Ovary (tissue), 9 donors: ENCODE measurements around the gene KCNAB2. TPM values are rescaled to one million over a fixed set of nuclear protein-coding genes. Genes with fewer than 3 reads are reported as not detected.

Experiments used
- DNase-seq, 5 donors: peaks; one replicate each; pipeline ENCODE4 v3.0.0-alpha.2; 2019 to 2020
- H3K27ac ChIP-seq, 2 donors: fragments of 200-600 bp; one replicate each; pipeline versions ENCODE4 v1.5.1 to v1.8.0; 2019 to 2022
- H3K27me3 ChIP-seq: fragments of 200-600 bp; one replicate; pipeline ENCODE4 v1.8.0; 2022
- H3K36me3 ChIP-seq: fragments of 200-600 bp; sonication (generic); one replicate; pipeline ENCODE4 v1.5.1; 2019
- H3K4me1 ChIP-seq: one replicate; pipeline ENCODE4 v1.8.1; 2013; ENCODE audit warnings: mild to moderate bottlenecking, moderate library complexity; ENCODE audit not compliant: insufficient read depth
- H3K4me3 ChIP-seq: fragments of 200-600 bp; sonication (generic); one replicate; pipeline ENCODE4 v1.5.1; 2017
- H3K9me3 ChIP-seq, 2 donors: fragments of 200-600 bp in 1 of 2; sonication (generic) in 1 of 2; one replicate each; pipeline versions ENCODE4 v1.5.1 to v1.8.1; 2013 to 2019; ENCODE audit warnings: mild to moderate bottlenecking in 1 of 2, moderate library complexity in 1 of 2
- EP300 ChIP-seq: sonication (generic); formaldehyde crosslinking; IDR thresholded peaks from one replicate; pipeline ENCODE4 v1.6.1; 2017; ENCODE audit warnings: antibody characterized with exemption
- POLR2A ChIP-seq: fragments of 450-650 bp; IDR thresholded peaks from one replicate; pipeline ENCODE4 v1.6.1; 2017; ENCODE audit warnings: antibody characterized with exemption, mild to moderate bottlenecking, moderate library complexity
- WGBS, 3 donors: extraction: QIAGEN DNeasy Blood & Tissue Kit in 1 of 3; methylation state at CpG; one replicate each; pipeline versions ENCODE4 v1.1.5 to v1.1.7; 2013 to 2017; 5-methylcytosine and 5-hydroxymethylcytosine counted together
- intact Hi-C, 4 donors: fragments of 100-400 bp; cut with DNase I; formaldehyde crosslinking; loops; one replicate each; pipeline versions ENCODE4 v1.11.0 to v1.15.1; 2022 to 2023
- polyA plus RNA-seq, 2 donors: library from polyadenylated mRNA; stranded (reverse); fragments of 200-250 nt in 1 of 2; fragments of 350-450 nt in 1 of 2; fragmentation: Illumina TruSeq in 1 of 2; extraction: RNeasy Lipid Tissue Mini Kit (QIAGEN cat#74804) in 1 of 2; gene quantifications; one replicate each; pipeline ENCODE4 v1.2.3, GENCODE V29; 2013 to 2014
- total RNA-seq, 7 donors: library from RNA; depleted of rRNA in 2 of 7; stranded (reverse); fragments of >200 nt in 2 of 7; fragmentation: NEBNext Ultra II Directional in 3 of 7; extraction: Animal tissue kit (Norgen Biotek cat#: 25700) in 3 of 7; gene quantifications; one replicate each; pipeline versions ENCODE4 v1.1.0 to v1.2.4, GENCODE V29; 2016 to 2023
- TF ChIP-seq, protein P1 (sequence below), 3 donors: fragments of 450-650 bp in 2 of 3; fragments of 200-600 bp in 1 of 3; IDR thresholded peaks; one replicate each; pipeline versions ENCODE4 v1.5.1 to v1.8.0; 2016 to 2022; ENCODE audit warnings: antibody characterized with exemption in 3 of 3, mild to moderate bottlenecking in 1 of 3
- donor health status: DM: no; HTN: no; CAD: no; lungs with moderate emphysema.
- donor health status: DM: no; HTN: no; CAD: no.
- donor health status: Bipolar disorder and iron deficiency.
- donor health status: DM: yes; HTN: yes; CAD: no.
- donor health status: DM: no; HTN: no; CAD: no.
- donor health status: DM: yes; HTN: yes; CAD: no.

The KCNAB2 gene
- total and polyA plus RNA-seq, 9 donors = 2.9 to 18.3 (median 7.1) TPM

DNA sequence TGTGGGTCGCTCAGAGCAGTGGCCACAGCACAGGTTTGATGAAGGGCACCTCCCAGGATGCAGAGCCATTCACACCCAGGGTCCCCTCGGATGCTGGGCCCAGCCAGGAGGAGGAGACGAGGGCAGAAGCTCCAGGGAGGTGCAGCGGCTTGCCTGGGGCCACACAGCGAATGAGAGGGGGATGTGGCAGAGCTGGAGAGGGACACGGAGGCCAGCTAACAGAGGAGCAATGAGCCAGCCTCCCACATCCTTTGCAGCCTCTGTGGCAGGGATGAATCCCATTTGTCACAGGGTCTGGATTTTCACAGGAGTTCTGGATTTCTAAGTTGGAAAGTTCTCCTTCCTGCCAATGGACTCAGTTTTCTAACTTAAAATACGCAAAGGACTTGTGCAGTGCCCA lies 98.5 kb downstream of the KCNAB2 start:
- DNase-seq = no peak
- Histone ChIP-seq H3K27me3 (no peaks in the 10 kb centered on the region), H3K4me1 (no peaks in the 10 kb centered on the region), H3K27ac (no peak overlapping the region), H3K36me3 (no peaks in the 10 kb centered on the region), H3K4me3 (no peak overlapping the region), H3K9me3 (no peaks in the 10 kb centered on the region)
- 79 to 84% (median 83%) methylated on average over 7 of the region's 7 CpGs for WGBS, 3 donors
- intact Hi-C loops = no loop called here
- TF ChIP-seq, protein P1, sequence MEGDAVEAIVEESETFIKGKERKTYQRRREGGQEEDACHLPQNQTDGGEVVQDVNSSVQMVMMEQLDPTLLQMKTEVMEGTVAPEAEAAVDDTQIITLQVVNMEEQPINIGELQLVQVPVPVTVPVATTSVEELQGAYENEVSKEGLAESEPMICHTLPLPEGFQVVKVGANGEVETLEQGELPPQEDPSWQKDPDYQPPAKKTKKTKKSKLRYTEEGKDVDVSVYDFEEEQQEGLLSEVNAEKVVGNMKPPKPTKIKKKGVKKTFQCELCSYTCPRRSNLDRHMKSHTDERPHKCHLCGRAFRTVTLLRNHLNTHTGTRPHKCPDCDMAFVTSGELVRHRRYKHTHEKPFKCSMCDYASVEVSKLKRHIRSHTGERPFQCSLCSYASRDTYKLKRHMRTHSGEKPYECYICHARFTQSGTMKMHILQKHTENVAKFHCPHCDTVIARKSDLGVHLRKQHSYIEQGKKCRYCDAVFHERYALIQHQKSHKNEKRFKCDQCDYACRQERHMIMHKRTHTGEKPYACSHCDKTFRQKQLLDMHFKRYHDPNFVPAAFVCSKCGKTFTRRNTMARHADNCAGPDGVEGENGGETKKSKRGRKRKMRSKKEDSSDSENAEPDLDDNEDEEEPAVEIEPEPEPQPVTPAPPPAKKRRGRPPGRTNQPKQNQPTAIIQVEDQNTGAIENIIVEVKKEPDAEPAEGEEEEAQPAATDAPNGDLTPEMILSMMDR (IDR thresholded peaks at IDR 0.05) = no peak
- TF ChIP-seq EP300 = no peak
- TF ChIP-seq POLR2A = no peak

DNA sequence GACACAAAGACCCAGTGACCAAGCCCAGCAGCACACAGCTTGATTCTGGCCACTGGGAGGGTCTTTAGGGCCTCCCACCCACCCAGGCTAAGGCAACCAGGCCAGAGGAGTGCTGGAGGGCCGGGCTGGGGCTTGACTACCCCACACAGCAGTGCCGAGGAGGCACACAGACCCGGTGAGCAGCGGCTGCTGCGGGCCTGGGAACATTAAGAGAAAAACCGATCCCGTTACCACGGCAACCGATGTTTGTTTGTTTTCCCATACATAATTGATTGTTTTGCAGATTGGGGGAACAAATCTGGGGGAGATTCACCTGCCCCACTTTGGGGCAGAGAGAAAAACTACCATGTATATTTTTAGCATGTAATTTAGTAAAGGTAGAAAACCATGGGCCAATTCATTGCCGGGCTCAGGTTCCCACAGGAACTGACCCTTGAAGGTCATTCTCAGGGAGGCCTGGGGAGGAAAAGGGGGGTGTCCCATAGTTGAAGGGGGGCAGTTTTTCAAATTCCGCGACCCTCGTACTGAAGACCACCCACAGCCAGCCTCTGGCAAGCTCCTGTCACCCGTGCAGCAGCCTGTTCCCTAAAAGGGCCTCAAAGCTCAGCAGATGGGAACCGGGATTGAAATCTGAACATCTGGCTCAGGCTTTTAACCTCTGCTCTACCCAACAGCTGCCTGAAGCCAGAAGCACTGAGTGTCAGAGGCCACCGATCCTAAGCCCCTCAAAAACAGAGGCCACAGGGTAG lies 99.1 kb downstream of the KCNAB2 start:
- TF ChIP-seq, protein P1 (IDR thresholded peaks at IDR 0.05) = no peak
- TF ChIP-seq EP300 (no peak), POLR2A (no peak)
- intact Hi-C loops = no loop called here
- 42 to 50% (median 45%) methylated on average over 16 of the region's 16 CpGs for WGBS, 3 donors

DNA sequence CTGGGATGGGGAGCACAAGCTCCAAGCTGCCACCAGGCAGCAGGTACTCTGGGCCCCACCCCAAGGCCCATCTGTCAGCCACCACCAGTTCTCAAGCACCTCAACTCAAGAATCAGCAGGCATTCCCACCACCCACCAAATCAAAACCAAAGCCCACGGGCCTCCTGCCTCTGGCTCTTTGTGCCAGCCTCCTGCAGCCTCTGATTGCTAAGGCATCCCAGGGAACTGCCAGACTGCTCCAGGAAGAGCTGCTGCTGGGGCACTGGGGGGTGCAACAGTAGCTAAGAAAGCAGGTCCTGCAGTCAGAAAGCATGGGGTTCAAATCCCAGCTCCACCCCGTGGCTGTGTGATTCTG lies 99.7 kb downstream of the KCNAB2 start:
- Histone ChIP-seq H3K4me1 (no peaks in the 10 kb centered on the region), H3K27ac (no peak overlapping the region), H3K36me3 (no peaks in the 10 kb centered on the region), H3K9me3 (no peaks in the 10 kb centered on the region), H3K27me3 (no peaks in the 10 kb centered on the region), H3K4me3 (no peak overlapping the region)
- TF ChIP-seq EP300 = no peak
- no peak for TF ChIP-seq POLR2A
- TF ChIP-seq, protein P1 (IDR thresholded peaks at IDR 0.05) = no peak
- DNase-seq = no peak
- intact Hi-C loops = no loop called here
- WGBS, 3 donors = 62 to 80% (median 74%) methylated on average over 2 of the region's 2 CpGs

More for the DNA sequence above, 99.1 kb downstream of the KCNAB2 start:
- H3K4me3 ChIP-seq = no peak overlapping the region
- DNase-seq = no peak
- H3K4me1 ChIP-seq = no peaks in the 10 kb centered on the region
- H3K36me3 ChIP-seq = no peaks in the 10 kb centered on the region
- no peaks in the 10 kb centered on the region for H3K27me3 ChIP-seq
- H3K9me3 ChIP-seq = no peaks in the 10 kb centered on the region
- no peak overlapping the region for H3K27ac ChIP-seq

DNA sequence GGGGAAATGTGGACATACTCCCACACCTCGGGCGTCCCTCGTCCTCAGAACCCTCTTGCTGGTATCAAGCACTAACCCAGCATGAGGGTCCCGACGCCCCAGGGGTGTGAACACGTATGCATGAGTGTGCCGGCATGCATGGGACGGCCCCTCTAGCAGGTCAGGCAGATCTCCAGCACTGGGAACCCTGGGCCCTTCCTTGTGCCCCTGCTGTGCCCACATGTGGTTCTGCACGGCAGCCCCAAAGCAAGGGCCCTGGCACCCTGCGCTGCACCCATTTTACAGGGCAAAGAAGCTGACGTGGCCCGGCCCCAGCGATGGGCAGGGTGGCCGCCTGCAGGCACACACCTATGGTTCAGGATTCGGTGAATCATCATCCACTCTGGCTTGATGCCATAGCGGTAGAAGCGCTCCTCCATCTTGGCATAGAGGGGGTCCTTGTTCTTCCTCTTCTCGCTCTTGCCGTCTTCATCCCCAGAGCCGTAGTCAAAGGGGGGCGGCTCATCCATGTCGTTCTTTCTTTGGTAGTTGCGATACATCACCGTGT lies 100.2 kb downstream of the KCNAB2 start:
- Histone ChIP-seq H3K9me3 (no peaks in the 10 kb centered on the region), H3K27ac (no peak overlapping the region), H3K4me3 (no peak overlapping the region), H3K27me3 (no peaks in the 10 kb centered on the region), H3K4me1 (no peaks in the 10 kb centered on the region), H3K36me3 (no peaks in the 10 kb centered on the region)
- intact Hi-C loops = no loop called here
- WGBS, 3 donors = 83 to 84% (median 83%) methylated on average over 24 of the region's 24 CpGs
- no peak for DNase-seq
- TF ChIP-seq, protein P1 (IDR thresholded peaks at IDR 0.05) = no peak
- TF ChIP-seq POLR2A = no peak
- no peak for TF ChIP-seq EP300
